WTC11 (cell line): ENCODE data around the gene PYGB. TPM values are rescaled to one million over a fixed set of nuclear protein-coding genes. Genes with fewer than 3 reads are reported as not detected.

Experiments used
- ATAC-seq: fragments of 200-7000 bp; cut with Tn5 transposase; 2 replicates; pipeline ENCODE4 v1.10.0; 2021; ENCODE audit warnings: mild to moderate bottlenecking, moderate library complexity
- CTCF ChIA-PET: fragments of 300-600 bp; sonication (Branson Sonifier 250); formaldehyde crosslinking; loops from one replicate; lab custom pipeline; 2021; ENCODE audit warnings: antibody characterized with exemption; lab: Charles Lee
- POLR2A ChIA-PET: fragments of 350-600 bp; sonication (Branson Sonifier 250); formaldehyde crosslinking; loops from one replicate; lab custom pipeline; 2021; ENCODE audit warnings: antibody characterized with exemption; lab: Charles Lee
- DNase-seq: peaks from one replicate; pipeline ENCODE4 v3.0.0; 2021; ENCODE audit warnings: low spot score
- H3K27ac Mint-ChIP-seq: 2 replicates; pipeline ENCODE4 v1.8.0; 2021; ENCODE audit warnings: mixed read lengths
- H3K27me3 Mint-ChIP-seq: 2 replicates; pipeline ENCODE4 v1.8.0; 2021; ENCODE audit warnings: low read depth, mild to moderate bottlenecking, moderate library complexity, mixed read lengths
- H3K36me3 Mint-ChIP-seq: 2 replicates; pipeline ENCODE4 v1.8.0; 2021; ENCODE audit warnings: mixed read lengths
- H3K4me1 Mint-ChIP-seq: 2 replicates; pipeline ENCODE4 v1.8.0; 2022; ENCODE audit warnings: mixed read lengths
- H3K4me3 Mint-ChIP-seq: 2 replicates; pipeline ENCODE4 v1.8.0; 2021; ENCODE audit warnings: mild to moderate bottlenecking, moderate library complexity, mixed read lengths
- H3K9me3 Mint-ChIP-seq: 2 replicates; pipeline ENCODE4 v1.8.0; 2021; ENCODE audit warnings: mixed read lengths
- AFF4 ChIP-seq: sonication (generic); formaldehyde crosslinking; IDR thresholded peaks from 2 replicates; pipeline ENCODE4 v1.8.1; 2023; ENCODE audit warnings: mild to moderate bottlenecking, missing genetic modification reagents, borderline replicate concordance
- AR ChIP-seq: fragments of 250-450 bp; sonication (Bioruptor Pico); IDR thresholded peaks from 2 replicates; pipeline ENCODE4 v1.9.0; 2021; ENCODE audit warnings: mild to moderate bottlenecking
- ARID4B ChIP-seq: sonication (generic); formaldehyde crosslinking; IDR thresholded peaks from 2 replicates; pipeline ENCODE4 v1.8.0; 2023; ENCODE audit warnings: missing genetic modification reagents, mild to moderate bottlenecking, borderline replicate concordance
- ATF6 ChIP-seq: sonication (generic); formaldehyde crosslinking; IDR thresholded peaks from 2 replicates; pipeline ENCODE4 v1.8.1; 2023; ENCODE audit warnings: mild to moderate bottlenecking, missing genetic modification reagents
- CREB1 ChIP-seq: sonication (generic); formaldehyde crosslinking; IDR thresholded peaks from 2 replicates; pipeline ENCODE4 v1.8.0; 2023; ENCODE audit warnings: mild to moderate bottlenecking, missing genetic modification reagents
- CREM ChIP-seq: sonication (generic); formaldehyde crosslinking; IDR thresholded peaks from 2 replicates; pipeline ENCODE4 v1.8.1; 2022; ENCODE audit warnings: mild to moderate bottlenecking, missing genetic modification reagents, moderate library complexity
- EMX1 ChIP-seq: fragments of 250-450 bp; sonication (Bioruptor Pico); IDR thresholded peaks from 2 replicates; pipeline ENCODE4 v1.8.0; 2021; ENCODE audit warnings: mild to moderate bottlenecking
- ETV6 ChIP-seq: sonication (generic); formaldehyde crosslinking; IDR thresholded peaks from 2 replicates; pipeline ENCODE4 v1.8.1; 2022; ENCODE audit warnings: mild to moderate bottlenecking, missing genetic modification reagents
- FOXP1 ChIP-seq: sonication (generic); formaldehyde crosslinking; IDR thresholded peaks from 2 replicates; pipeline ENCODE4 v1.8.0; 2022; ENCODE audit warnings: missing genetic modification reagents, mild to moderate bottlenecking, moderate library complexity, borderline replicate concordance
- GABPB1 ChIP-seq: sonication (generic); formaldehyde crosslinking; IDR thresholded peaks from 2 replicates; pipeline ENCODE4 v1.8.1; 2023; ENCODE audit warnings: mild to moderate bottlenecking, missing genetic modification reagents
- GRHL2 ChIP-seq: fragments of 250-450 bp; sonication (Bioruptor Pico); IDR thresholded peaks from 2 replicates; pipeline ENCODE4 v1.8.0; 2022; ENCODE audit warnings: mild to moderate bottlenecking, moderate library complexity; ENCODE audit not compliant: insufficient replicate concordance, severe bottlenecking
- IRF2 ChIP-seq: sonication (generic); formaldehyde crosslinking; IDR thresholded peaks from 2 replicates; pipeline ENCODE4 v1.8.0; 2022; ENCODE audit warnings: low read depth, missing genetic modification reagents, borderline replicate concordance
- MLX ChIP-seq: sonication (generic); formaldehyde crosslinking; IDR thresholded peaks from 2 replicates; pipeline ENCODE4 v1.8.1; 2023; ENCODE audit warnings: mild to moderate bottlenecking, missing genetic modification reagents, moderate library complexity
- MYBL2 ChIP-seq: sonication (generic); formaldehyde crosslinking; IDR thresholded peaks from 2 replicates; pipeline ENCODE4 v1.8.1; 2023; ENCODE audit warnings: mild to moderate bottlenecking, moderate library complexity, missing genetic modification reagents
- PRRX2 ChIP-seq: fragments of 250-450 bp; sonication (Bioruptor Pico); IDR thresholded peaks from 2 replicates; pipeline ENCODE4 v1.8.0; 2021; ENCODE audit warnings: mild to moderate bottlenecking
- ZBTB21 ChIP-seq: sonication (generic); formaldehyde crosslinking; IDR thresholded peaks from 2 replicates; pipeline ENCODE4 v1.8.1; 2023; ENCODE audit warnings: mild to moderate bottlenecking, missing genetic modification reagents, borderline replicate concordance
- ZNF121 ChIP-seq: sonication (generic); formaldehyde crosslinking; IDR thresholded peaks from 2 replicates; pipeline ENCODE4 v1.8.0; 2023; ENCODE audit warnings: missing genetic modification reagents
- ZNF317 ChIP-seq: sonication (generic); formaldehyde crosslinking; IDR thresholded peaks from 2 replicates; pipeline ENCODE4 v1.8.1; 2023; ENCODE audit warnings: low read depth, mild to moderate bottlenecking, moderate library complexity, missing genetic modification reagents, borderline replicate concordance
- ZNF423 ChIP-seq: fragments of 250-450 bp; sonication (Bioruptor Pico); IDR thresholded peaks from 2 replicates; pipeline ENCODE4 v2.1.2; 2022; ENCODE audit warnings: mild to moderate bottlenecking, moderate library complexity
- total RNA-seq: library from RNA; stranded (reverse); gene quantifications from 3 replicates; pipeline ENCODE4 v1.2.3, GENCODE V29; 2021

Gene PYGB
- total RNA-seq, 1 experiment from 2014 or later, result 48.5 TPM

- no peak for TF ChIP-seq CREB1
- TF ChIP-seq IRF2 (CRISPR knock-in tag), result no peak
- TF ChIP-seq ZBTB21 (CRISPR knock-in tag), result no peak
- no peak for TF ChIP-seq AFF4
- no peak for TF ChIP-seq ZNF121
- TF ChIP-seq PRRX2 (CRISPR knock-in tag), result no peak
- no peak for TF ChIP-seq FOXP1 (CRISPR knock-in tag)
- no peak for TF ChIP-seq GRHL2
- no peak for TF ChIP-seq MLX (CRISPR knock-in tag)
- no peak for TF ChIP-seq ETV6 (CRISPR knock-in tag)
- H3K9me3 Mint-ChIP-seq, result no peaks in the 10 kb centered on the region
- no peak for DNase-seq
- H3K36me3 Mint-ChIP-seq, result peaks cover 7% of the 10 kb centered on the region; the same call in 1 of the 2 replicates
- CTCF ChIA-PET, result interaction anchor here (1.8 kb wide), 1 partner anchor 45 kb away, joined by 5 read pairs; no protein-coding TSS in a partner anchor
- H3K4me1 Mint-ChIP-seq, result peaks cover 33% of the 10 kb centered on the region
- no peak overlapping the region for H3K4me3 Mint-ChIP-seq
- POLR2A ChIA-PET, result no interaction called here
- ATAC-seq, result no peak
- H3K27ac Mint-ChIP-seq, result no peak overlapping the region; the same call in 1 of the 2 replicates
- H3K27me3 Mint-ChIP-seq, result peaks cover 9% of the 10 kb centered on the region
Measured at GRCh38 chr20:25251019-25251418, 3.1 kb downstream of the PYGB start.

GRCh38 chr20:25251558-25251957 lies 3.7 kb downstream of the PYGB start:
- peaks cover 7% of the 10 kb centered on the region; the same call in 1 of the 2 replicates for H3K36me3 Mint-ChIP-seq
- DNase-seq, result no peak
- H3K4me1 Mint-ChIP-seq, result peaks cover 31% of the 10 kb centered on the region
- peaks cover 5% of the 10 kb centered on the region for H3K27me3 Mint-ChIP-seq
- no peak overlapping the region for H3K4me3 Mint-ChIP-seq
- ChIA-PET POLR2A (no interaction called here), CTCF (interaction anchor here (1.8 kb wide), 1 partner anchor 45 kb away, joined by 5 read pairs; no protein-coding TSS in a partner anchor)
- no peaks in the 10 kb centered on the region for H3K9me3 Mint-ChIP-seq
- H3K27ac Mint-ChIP-seq, result no peak overlapping the region; the same call in 1 of the 2 replicates
- ATAC-seq, result no peak
- TF ChIP-seq ARID4B (CRISPR knock-in tag) (no peak), IRF2 (CRISPR knock-in tag) (no peak)

- no peaks in the 10 kb centered on the region for H3K27me3 Mint-ChIP-seq
- H3K4me1 Mint-ChIP-seq, result peaks cover 26% of the 10 kb centered on the region
- POLR2A ChIA-PET, result no interaction called here
- ATAC-seq (no peak), DNase-seq (no peak)
- CTCF ChIA-PET, result interaction anchor here (1.8 kb wide), 1 partner anchor 44 kb away, joined by 5 read pairs; no protein-coding TSS in a partner anchor
- no peak overlapping the region for H3K4me3 Mint-ChIP-seq
- peaks cover 7% of the 10 kb centered on the region; the same call in 1 of the 2 replicates for H3K36me3 Mint-ChIP-seq
- no peaks in the 10 kb centered on the region for H3K9me3 Mint-ChIP-seq
- H3K27ac Mint-ChIP-seq, result no peak overlapping the region
- TF ChIP-seq CREM (CRISPR knock-in tag) (no peak), MYBL2 (CRISPR knock-in tag) (no peak), ATF6 (CRISPR knock-in tag) (no peak), ZNF317 (no peak), GABPB1 (no peak), EMX1 (CRISPR knock-in tag) (no peak), AR (CRISPR knock-in tag) (no peak), ZNF423 (no peak)
Measured at GRCh38 chr20:25252230-25252651, 4.4 kb downstream of the PYGB start.
